Astrocyte of the spinal cord (primary cell): ENCODE measurements around the gene VPS54.
"Not testable (repeated sequence)": the region's sequence is repeated elsewhere in the genome, so short reads cannot be mapped to it uniquely, and the experiment has no call there.

Experiments
- DNase-seq: peaks from one replicate; pipeline ENCODE4 v3.0.0; 2011; ENCODE audit warnings: low read depth, low spot score
- H3K4me3 ChIP-seq: 2 replicates; pipeline ENCODE4 v1.5.1; 2011; ENCODE audit warnings: low read depth, mild to moderate bottlenecking, low read length, moderate library complexity
- CTCF ChIP-seq: IDR thresholded peaks from 2 replicates; pipeline ENCODE4 v1.5.1; 2012; ENCODE audit warnings: low read depth, mild to moderate bottlenecking, low read length, inconsistent platforms
- in situ Hi-C: cut with HindIII; loops from 2 replicates; pipeline ENCODE4 v1.10.0; 2017; ENCODE audit warnings: low sequenced_read_pairs

VPS54 gene

DNA sequence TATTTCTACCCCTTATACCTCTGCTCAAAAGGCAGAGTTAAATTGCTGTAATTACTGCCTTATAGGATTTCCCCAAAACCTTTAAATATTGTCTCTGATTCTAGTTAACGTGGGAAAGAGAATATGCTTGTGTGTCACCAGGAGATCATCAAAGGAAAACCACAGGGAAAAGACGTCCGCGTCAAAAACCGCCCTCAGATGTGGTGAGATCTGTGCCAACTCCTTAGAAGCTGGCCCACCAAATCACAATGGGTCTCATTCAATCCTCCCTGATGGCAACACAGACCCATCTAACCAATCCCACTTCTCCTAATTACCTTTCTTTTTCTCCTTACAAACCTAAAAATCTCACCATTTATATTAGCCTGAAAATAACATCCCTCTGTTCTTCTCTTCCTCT lies 25.4 kb downstream of the VPS54 start:
- in situ Hi-C loops = no loop called here
- TF ChIP-seq CTCF = no peak
- DNase-seq = peak; percentile 30
- no peak overlapping the region for H3K4me3 ChIP-seq

DNA sequence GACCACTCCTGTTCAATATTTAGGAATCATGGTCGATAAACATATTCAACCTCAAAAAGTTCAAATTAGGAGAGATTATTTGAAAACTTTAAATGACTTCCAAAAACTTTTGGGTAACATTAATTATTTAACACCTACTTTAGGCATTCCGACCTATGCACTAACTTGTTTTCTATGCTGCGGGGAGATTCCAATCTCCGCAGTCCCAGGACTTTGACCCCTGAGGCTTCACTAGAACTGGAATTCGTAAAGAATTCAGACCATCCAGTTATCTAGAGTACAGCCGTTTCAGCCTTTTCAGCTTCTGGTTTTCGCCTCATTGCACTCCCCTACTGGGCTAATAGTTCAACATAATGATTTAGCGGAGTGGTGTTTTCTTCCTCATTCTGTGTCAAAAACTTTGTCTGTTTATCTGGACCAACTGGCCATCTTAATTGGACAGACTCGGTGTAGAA lies 26.1 kb downstream of the VPS54 start:
- DNase-seq, H3K4me3 ChIP-seq, in situ Hi-C loops: not testable (repeated sequence)

DNA sequence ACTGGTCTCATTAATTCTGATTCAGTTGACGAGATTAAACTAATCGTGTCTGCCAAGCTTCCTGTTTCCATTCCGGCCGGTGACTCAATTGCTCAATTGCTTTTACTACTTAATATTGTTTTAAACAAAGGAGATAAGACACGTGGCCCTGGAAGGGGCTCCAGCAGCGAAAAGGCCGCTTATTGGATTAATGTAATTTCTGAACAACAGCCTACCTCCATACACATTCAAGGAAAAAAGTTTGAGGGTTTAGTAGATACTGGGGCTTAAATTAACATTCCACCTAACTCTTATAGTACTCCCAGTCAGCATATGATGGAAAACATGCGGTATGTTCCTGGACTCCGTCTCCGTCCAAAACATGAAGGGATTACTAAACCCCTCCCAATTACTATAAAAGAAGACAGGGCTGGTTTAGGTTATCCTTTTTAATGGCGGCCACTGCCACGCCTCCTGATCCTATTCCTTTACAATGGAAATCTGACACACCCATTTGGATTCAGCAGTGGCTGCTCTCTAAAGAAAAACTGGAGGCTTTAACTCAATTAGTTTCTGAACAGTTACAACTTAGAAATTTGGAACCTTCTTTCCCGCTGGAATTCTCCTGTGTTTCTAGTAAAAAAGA lies 27.1 kb downstream of the VPS54 start:
- no peak for DNase-seq
- in situ Hi-C loops = no loop called here

DNA sequence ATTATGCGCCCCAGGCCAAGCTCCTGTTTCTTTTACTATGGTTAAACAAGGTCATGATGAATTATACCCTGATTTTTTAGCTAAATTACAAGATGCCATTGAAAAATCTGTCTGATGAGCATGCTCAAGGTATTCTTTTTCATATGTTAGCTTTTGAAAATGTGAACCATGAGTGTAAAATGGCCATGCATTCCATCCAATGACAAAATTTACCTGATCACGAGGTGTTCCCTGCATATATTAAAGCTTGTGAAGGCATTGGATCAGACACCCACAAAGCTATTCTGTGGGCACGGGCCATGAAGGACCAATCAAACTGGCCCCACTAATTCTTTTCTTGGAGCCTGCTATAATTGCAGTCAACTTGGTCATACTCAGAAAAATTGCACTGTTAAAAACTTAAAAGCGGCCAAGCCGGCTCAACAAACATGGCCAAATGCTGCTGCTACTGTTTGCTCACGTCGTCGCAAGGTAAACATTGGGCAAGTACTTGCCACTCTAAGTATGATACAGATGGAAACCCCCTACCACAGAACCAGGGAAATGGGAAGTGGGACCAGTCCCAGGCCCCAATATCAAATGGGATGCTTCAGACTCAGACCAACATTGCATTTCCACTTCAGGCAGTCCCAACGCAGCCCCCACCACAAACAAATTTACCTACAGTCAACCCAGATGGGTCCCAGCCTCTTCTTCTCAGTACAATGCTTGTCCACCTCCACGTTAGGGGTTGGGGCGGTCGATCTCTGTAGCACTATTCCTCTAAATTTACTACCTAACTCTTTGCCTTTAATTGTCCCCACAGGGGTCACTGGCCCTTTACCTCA lies 27.8 kb downstream of the VPS54 start:
- DNase-seq, H3K4me3 ChIP-seq, in situ Hi-C loops: not testable (repeated sequence)

More for the DNA sequence above, 27.1 kb downstream of the VPS54 start:
- TF ChIP-seq CTCF = no peak
- H3K4me3 ChIP-seq = no peak overlapping the region

- no peak overlapping the region for H3K4me3 ChIP-seq
- no peak for TF ChIP-seq CTCF
- in situ Hi-C loops = no loop called here
- no peak for DNase-seq
These were observed 29.2 kb downstream of the VPS54 start for GRCh38 chr2:63990072-63990471.

- H3K4me3 ChIP-seq, in situ Hi-C loops, DNase-seq: not testable (repeated sequence)
These were observed 30.3 kb downstream of the VPS54 start for GRCh38 chr2:63988842-63989436.

DNA sequence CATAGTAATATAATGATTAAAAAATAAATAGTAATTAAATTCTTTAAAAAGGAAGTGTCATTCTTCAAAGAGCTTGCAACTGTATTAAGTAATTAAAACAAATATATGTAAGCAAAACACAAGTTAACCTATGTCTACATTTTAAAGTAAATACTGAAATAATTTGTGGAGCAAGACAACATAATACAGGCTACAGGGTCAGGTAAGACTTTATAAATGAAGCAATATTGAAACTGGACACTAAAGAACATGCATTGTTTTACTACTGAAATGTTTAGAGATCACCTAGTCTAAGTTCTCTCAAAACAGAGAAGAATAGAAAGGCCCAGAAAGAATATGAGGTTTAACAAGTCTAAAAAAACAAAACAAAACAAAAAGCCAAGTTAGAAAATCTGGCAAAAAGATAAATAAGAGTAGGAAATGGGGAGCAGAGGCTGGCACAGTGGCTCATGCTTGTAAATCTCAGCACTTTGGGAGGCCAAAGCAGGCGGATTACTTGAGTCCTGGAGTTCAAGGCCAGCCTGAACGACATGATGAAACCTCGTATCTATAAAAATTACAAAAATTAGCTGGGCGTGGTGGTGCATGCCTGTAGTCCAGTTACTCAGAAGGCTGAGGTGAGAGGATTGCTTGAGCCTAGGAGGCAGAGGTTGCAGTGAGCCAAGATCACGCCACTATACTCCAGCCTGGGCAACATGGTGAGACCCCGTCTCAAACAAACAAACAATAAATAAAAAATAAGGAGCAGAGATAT lies 34.4 kb downstream of the VPS54 start:
- in situ Hi-C loops = no loop called here
- TF ChIP-seq CTCF = no peak
- DNase-seq = no peak
- H3K4me3 ChIP-seq = no peak overlapping the region
